Endothelial cell of hepatic sinusoid (primary cell): ENCODE data around the gene DSC1.

Source experiments
- in situ Hi-C: cut with HindIII; loops from 2 replicates; pipeline ENCODE4 v1.10.0; 2017; ENCODE audit warnings: low sequenced_read_pairs

The DSC1 gene, protein sequence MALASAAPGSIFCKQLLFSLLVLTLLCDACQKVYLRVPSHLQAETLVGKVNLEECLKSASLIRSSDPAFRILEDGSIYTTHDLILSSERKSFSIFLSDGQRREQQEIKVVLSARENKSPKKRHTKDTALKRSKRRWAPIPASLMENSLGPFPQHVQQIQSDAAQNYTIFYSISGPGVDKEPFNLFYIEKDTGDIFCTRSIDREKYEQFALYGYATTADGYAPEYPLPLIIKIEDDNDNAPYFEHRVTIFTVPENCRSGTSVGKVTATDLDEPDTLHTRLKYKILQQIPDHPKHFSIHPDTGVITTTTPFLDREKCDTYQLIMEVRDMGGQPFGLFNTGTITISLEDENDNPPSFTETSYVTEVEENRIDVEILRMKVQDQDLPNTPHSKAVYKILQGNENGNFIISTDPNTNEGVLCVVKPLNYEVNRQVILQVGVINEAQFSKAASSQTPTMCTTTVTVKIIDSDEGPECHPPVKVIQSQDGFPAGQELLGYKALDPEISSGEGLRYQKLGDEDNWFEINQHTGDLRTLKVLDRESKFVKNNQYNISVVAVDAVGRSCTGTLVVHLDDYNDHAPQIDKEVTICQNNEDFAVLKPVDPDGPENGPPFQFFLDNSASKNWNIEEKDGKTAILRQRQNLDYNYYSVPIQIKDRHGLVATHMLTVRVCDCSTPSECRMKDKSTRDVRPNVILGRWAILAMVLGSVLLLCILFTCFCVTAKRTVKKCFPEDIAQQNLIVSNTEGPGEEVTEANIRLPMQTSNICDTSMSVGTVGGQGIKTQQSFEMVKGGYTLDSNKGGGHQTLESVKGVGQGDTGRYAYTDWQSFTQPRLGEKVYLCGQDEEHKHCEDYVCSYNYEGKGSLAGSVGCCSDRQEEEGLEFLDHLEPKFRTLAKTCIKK

DNA sequence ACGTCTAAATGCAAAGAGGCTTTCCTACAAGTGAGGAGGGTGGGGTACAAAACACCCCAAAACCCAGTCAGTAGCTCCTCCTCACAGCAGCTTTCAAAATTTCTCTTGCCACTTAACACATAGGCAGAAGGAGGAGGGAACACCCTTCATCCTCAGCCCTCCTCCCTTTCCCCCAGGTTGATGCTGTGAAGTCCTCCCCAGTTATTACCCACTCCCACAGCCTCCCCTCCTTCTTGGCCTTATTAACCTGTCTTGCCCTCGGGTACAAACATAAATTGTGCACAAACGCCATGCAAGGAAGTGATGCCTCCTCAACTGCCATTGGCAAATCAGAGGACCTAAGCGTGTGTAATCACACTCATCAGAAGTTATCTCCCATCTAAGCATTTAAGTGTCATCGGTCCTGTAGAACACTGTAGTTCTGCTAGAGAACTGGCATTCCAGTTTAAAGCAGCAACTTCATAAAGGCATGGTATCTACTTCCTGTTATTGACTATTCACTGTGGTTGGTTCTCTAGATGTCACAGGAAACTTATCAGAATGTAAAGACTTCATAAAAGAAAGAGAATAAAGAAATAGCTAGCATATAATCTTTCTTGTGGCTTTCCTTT is at the start of gene DSC1:
TSS of gene DSC1 (minus strand) at position 32 of the 611 bp plus-strand sequence. CDS start 262 bp downstream, outside the sequence.
- in situ Hi-C loops, result no loop called here

DNA sequence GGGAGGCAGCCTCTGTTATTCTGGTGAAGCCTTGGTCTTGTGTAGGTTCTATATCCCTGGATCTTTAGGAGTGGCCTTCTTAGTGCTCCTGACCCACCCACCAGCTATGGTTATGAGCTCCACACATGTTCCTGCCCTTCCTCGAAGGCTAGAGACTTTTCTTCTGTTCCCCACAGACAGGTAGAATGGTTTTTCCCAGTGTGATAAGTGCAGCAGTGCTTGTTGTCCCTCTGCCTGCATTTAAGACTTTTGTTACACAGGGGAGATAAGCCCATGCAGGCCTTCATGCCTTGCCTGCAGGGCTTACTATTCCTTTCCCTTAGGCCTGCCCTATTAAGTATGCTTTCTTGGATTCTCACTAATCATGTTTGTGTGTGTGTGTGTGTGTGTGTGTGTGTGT is 48.4 kb upstream of the DSC1 start:
- in situ Hi-C loops, result no loop called here

DNA sequence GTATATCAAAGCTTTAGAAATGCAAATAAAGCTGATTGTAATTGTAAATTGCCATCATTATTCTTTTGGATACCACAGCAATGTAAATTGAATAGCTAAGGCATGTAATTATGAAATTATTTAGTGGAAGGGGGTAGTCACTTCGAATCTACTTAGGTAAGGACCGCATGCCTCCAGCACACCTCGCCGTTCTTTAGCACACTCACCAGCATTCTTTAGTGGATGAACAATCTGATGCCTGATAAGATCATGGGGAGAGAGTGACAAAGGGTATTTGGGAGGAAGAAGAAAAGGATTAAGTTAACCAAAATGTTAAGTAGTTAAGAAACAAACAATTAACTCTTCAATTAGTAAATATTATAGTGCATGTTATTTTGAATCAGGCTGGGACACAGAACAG is 46.4 kb upstream of the DSC1 start:
- in situ Hi-C loops, result no loop called here

DNA sequence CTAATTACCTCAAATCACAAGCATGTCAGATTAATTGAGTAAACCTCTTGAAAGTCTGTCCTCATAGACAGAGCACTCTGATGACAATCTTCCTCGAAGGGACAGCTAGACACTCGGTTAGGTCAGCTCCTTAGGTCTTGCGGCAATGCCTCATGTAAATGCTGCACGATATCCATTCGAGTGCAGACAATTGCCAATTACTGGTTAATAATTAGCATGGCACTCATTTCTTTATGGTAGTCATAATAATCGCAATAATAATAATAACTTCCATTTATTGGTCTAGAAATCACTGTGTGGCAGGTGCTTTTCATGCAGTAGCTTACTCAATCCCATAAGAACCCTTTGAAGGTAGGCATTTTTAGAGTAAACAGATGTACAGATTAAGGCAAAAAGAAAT is 44.7 kb upstream of the DSC1 start:
- in situ Hi-C loops, result no loop called here

DNA sequence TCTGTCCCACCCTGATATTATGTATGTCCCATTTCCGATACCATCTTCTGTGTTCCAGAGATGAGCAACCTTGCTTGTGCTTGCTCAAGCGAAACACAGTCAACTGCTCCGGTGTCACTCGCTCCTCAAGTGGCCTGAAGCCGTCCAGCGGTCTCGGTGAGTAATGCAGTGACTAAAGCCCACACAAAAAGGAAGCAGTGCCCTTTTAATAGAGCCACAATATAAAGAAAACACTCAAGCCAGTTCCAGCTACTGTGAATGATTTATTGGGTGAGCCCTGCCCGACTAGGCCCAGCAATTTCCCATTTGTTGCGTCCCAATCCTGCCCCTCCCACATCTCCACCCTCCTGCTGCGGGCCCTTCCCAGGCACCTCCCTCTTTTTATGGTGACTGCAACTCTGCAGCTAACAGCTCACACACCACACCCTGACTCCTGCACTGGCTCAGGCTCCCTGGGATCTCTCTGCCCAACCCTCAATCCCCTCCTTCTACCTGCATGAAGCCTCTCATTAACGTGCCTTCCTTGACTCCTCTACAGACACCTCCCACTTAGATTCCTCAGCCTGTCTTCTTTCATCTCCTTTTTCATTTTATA is 44.2 kb upstream of the DSC1 start:
- in situ Hi-C loops, result no loop called here

DNA sequence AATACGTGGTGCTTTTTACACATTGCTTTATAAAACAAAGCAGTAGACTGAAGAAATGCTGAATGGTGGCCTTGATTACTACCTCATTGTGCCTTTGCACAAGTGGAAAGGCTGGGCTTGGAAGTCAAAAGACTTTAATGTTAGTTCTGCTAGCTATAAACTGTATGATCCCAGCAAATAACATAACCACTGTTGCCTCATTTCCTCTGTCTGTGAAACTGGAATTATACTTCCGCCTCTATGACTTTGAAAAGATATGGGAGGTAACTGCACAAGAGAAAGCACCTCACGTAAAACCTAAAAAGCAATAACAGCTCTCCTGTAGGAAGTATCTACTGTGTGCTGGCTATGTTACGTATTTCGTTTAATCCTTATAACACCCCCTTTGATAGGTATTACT is 43.4 kb upstream of the DSC1 start:
- in situ Hi-C loops, result no loop called here

DNA sequence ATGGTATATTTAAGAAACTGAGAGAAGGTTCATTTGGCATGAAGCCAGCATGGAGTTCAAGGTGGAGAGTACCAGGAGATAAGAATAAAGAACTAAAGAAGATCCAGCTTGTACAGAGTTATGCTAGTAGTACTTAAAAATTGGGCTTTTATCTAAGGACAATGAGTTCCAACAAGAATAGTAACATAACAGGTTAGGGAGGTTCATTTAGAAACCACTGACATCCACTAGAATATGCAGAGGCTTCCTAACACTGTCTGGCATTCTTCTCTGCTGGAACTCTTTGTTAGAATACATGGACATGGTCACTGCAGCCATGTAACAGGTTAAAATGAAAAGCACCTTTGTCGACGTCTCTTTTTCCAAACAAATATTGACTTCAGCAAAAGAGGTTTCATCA is 42.6 kb upstream of the DSC1 start:
- in situ Hi-C loops, result no loop called here

DNA sequence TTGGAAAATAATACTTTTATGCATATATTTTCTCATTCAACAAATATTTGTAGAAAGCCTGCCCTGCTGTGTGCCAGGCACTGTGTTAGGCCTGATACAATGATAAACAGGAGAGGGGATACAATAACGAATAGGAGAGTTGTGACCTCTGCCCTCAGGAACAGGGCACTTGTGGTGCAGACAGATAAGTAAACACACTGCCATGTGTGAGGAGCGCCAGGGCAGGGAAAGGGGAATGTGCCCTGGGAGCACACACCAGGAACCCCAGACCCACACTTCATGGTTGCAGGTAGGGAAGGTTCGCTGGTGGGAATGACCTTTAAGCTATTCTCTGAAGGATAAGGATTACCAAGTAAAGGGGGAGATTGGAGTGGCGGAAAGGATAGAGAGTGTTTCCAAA is 42.2 kb upstream of the DSC1 start:
- in situ Hi-C loops, result no loop called here

DNA sequence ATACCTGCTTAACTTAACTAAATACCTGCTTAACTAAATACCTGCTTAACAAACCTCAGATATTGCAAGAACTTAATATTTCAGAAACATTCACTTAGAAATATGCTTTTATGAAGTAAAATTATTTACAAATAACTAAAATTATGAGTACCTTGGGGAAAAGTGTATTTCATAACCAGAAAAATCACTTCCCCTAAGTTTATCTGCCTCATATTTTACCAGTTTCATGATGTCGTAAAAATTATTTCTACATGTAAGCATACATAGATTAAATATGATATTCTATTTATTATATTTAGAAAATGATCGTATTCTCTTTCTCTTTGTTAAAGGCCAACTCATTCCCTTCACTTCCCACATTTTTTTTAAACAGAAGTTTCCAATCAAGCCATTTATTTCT is 41.5 kb upstream of the DSC1 start:
- in situ Hi-C loops, result no loop called here

DNA sequence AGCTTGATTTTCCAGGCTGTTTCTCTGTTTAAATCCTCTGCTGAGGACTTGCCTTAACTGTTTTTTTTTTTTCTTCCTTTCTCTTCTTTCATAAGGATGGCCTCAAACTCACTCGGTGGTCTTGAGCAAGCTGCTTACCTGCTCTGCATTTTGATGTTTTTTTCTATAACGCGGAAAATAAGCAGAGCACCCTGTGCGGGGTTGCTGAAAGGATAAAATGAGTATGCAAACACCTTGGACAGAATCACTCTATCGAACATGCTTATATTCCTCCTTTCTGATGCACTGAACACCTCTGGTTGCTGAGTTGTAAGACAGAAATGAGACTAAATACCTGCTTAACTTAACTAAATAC is 41.1 kb upstream of the DSC1 start:
- in situ Hi-C loops, result no loop called here

DNA sequence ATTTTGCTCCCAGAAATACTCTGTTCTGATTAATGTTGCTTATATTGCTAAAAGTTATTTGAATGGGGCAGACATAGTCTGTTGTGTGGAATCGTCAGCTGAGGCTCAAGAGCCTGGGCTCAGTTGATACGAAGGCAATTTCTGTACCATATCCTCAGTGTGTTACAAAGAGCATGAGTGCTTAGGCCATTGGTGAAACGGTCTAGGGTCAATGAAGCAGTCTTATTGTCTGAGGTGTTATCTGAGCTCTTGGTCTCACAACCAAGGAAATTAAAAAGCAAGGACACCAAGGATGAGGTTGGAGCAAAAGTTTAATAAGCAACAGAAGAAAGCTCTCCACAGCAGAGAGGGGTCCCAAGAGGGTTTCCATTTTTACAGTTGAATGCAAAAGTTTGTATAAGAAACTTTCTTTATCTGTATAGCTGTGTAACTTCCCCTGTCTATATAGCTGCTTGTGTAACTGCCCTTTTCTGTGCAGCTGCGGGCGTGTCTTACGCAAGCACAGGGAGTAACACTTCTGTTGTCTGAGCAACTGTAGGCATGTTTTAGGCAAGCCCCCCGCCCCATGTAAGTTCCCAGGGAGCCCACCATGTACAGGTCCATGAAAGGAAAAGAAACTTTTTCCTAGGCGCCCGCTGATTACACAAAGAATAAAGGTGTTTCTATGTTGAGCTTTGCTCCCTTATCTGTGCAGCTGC is 40.6 kb upstream of the DSC1 start:
- in situ Hi-C loops, result no loop called here

DNA sequence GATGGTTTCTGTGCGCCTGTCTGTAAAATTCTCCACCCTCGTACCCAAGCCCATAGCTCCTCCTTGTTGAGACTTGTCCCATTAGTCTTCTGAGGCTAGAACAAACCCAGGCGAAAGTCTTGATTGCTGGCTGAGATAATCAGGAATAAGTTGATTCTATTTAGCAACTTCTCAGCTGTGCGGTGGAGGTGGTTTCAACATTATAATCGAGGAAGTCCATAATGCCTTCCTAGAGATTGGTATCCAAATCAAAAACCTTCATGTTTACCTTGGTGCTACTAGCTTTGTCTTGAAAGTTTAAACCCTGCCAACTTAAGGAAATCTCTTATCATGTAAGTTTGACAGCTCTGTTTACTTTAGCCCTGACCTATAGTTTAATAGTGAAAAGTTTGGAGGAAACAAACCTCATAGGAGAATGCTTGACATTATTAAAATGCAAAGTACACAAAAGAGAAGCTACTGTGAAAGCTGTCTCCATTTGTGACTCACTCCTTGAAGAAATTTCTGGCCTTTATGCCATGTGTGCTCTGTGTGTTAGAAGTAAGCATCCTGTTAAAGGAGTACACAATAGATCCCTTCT is 36.6 kb upstream of the DSC1 start:
- in situ Hi-C loops, result no loop called here

DNA sequence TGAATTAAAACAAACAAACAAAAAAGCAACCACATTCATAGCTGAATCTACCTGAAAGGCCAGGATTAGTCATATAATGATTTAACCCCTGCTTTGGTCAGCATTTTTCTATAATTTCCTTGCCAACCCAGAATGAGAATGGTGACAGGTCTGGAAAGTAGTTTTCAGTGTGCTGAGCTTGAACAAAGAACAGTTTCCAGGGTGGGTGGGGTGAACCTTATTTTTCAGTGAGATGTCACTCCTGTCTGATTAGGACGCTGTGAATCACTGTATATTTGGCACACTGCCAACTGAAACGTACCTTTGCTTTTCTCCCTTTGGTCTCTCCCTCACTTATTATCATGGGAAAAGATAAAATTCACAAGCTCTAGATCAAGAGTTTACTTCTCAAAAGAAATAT is 35.0 kb upstream of the DSC1 start:
- in situ Hi-C loops, result no loop called here

DNA sequence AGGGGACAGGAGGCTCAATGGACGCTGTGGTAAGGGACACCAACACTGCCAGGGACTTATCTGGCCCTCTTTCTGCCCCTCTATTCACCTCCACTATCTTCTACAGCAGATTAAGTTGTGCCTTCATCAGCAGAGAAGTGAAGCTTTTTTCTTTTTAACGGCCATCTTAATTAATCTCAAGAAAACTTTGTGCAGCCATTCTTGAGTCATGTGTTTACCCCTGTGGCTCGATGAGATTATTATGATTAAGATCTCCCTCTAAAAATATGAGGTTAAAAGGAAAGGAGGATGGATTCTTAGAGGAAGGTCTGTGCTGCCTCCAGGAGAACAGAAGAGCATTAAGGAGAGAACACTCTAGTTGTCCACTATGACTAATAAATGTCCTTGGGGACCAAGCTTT is 32.4 kb upstream of the DSC1 start:
- in situ Hi-C loops, result no loop called here

DNA sequence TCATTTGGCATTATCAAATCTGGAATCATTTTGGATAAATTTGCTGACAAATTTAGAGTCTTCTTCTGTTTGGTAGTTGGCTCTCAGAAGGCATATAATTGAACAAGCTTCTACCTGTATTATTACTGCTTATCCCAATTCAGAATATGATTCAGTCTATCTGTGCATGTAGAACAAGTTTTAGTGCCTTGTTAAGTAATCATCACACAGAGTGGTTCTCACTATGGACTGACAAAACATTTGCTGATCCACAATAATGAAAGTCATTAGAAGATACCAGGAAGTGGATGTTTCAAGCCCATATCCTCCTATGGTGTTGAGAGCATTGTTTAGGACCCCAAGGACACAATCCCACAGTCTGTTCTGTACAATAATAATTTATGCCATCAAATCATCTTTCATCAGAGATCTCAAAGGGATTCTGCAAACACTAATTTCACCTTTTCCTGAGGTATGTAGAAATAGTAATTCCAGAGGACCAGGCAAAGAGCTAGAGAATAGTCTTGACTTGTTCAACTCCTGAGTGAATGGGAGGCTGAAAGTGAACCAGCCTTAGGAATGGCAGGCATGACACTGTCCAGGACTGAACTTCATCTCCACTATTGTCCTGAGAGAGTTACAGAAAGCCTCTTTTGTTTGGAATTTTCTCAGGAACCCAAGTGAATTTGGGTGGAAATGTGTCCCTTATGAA is 29.6 kb upstream of the DSC1 start:
- in situ Hi-C loops, result no loop called here

DNA sequence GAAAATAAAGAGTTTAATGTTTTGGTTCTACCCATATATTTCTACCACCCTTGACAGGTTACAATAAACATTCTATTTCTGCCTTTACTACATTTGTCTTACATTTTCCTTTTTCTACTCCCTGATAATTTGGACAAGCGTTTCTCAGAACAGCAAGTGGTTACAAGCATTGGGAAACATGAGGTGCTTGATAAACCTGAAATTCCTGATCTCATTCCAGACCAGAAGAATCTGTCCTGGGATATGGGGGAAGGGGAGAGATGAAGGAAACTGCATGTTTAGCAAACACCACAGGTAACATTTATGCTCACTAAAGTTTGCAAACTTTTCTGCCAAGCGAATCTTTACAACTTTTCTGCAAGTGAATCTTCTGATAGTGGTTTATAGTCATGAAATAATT is 28.3 kb upstream of the DSC1 start:
- in situ Hi-C loops, result no loop called here

DNA sequence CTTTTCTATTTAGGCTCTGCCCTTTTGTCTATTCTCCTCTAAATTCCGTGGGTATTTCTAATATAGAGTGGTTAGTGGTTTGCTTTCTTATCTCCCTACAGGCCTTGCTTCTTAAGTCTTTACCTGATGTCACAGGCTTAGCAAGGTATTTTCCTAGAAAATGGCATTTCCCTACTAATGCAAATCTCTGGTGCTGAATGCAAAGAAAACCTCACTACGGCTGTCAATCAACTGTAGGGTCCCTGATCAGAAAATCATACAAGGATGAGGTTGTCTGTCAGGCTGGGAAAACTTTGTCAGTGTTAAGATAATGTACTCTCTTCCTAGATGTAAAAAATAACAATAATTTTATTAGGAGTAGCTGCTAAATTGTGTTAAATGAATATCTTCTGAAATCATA is 27.1 kb upstream of the DSC1 start:
- in situ Hi-C loops, result no loop called here

DNA sequence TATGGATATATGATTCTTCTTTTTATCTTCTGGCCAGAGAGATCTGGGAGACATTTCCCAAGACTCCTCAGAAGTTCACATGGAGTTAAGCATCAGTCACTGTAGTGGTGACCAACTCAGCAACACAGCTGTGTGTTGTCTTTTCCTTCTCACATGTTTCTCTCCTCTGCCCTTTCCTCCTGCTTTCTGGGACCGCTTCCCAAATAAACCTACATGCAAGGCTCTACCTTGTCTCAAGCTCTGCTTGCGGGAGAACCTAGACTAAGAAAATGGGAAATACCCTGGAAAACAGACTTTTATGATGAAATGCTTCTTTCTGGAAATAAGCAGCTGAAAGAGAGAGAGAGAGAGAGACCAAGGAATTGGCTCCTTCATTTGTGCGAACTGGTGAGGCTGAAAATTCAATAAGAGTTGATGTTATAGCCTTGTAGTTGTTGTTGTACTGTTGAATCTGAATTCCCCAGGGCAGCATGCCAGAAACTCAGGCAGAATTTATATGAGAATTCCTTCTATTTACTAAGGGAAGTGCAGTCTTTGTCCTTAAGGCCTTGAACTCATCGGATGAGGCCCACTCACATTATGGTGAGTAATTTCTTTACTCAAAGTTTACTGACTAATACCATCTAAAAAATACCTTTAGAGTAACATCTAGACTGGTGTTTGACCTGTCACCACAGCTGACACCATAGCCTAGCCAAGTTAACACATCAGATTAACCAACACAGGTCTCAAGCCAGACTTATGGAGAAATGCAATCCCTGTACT is 22.7 kb upstream of the DSC1 start:
- in situ Hi-C loops, result no loop called here

DNA sequence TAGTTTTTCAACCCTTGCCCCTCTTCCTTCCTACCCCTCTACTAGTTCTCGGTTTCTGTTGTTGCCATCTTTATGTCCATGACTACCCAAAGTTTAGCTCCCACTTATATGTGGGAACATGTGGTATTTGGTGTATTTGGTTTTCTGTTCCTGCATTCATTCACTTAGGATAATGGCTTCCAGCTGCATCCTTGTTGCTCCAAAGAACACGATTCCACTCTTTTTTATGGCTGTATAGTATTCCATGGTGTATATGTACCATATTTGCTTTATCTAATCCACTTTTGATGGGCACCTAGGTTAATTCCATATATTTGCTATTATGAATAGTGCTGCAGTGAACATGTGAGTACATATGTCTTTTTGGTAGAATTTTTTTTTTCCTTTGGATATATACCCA is 20.6 kb upstream of the DSC1 start:
- in situ Hi-C loops, result no loop called here
